ENCODE results near the gene DCTN5.
"Not testable (repeated sequence)": the region's sequence is repeated elsewhere in the genome, so short reads cannot be mapped to it uniquely, and the experiment has no call there.

The DCTN5 gene

GRCh38 chr16:23640931-23641765 lies at the start of gene DCTN5, which contains the start of gene PALB2:
Gene DCTN5 (plus strand): TSS chr16:23641466. CDS start chr16:23641543, 77 bp downstream.
Gene PALB2 (minus strand): TSS chr16:23641310. CDS start chr16:23641157, 153 bp downstream.
- peak; percentile 72 for DNase-seq (ENCODE audit: low read depth)

GRCh38 chr16:23594186-23594585 lies 47.1 kb upstream of the DCTN5 start:
- no peak for DNase-seq (ENCODE audit: low read depth)

- DNase-seq (ENCODE audit: low read depth): no peak
These were observed 45.9 kb upstream of the DCTN5 start for GRCh38 chr16:23595246-23595950.

GRCh38 chr16:23595951-23596720 lies 45.1 kb upstream of the DCTN5 start, which contains the start of gene NDUFAB1:
Gene NDUFAB1 (minus strand): TSS chr16:23596316. CDS start chr16:23596290, 26 bp downstream.
- peak; percentile 82 for DNase-seq (ENCODE audit: low read depth)

GRCh38 chr16:23597003-23597756 lies 44.1 kb upstream of the DCTN5 start:
- no peak for DNase-seq (ENCODE audit: low read depth)

- no peak for DNase-seq (ENCODE audit: low read depth)
These were observed 33.5 kb upstream of the DCTN5 start for GRCh38 chr16:23607726-23608125.

GRCh38 chr16:23608194-23608593 lies 33.1 kb upstream of the DCTN5 start:
- no peak for DNase-seq (ENCODE audit: low read depth)

GRCh38 chr16:23609929-23610328 lies 31.3 kb upstream of the DCTN5 start:
- no peak for DNase-seq (ENCODE audit: low read depth)

GRCh38 chr16:23610905-23611304 lies 30.4 kb upstream of the DCTN5 start:
- not testable (repeated sequence) for DNase-seq (ENCODE audit: low read depth)

GRCh38 chr16:23611936-23612335 lies 29.3 kb upstream of the DCTN5 start:
- DNase-seq (ENCODE audit: low read depth): no peak

- no peak for DNase-seq (ENCODE audit: low read depth)
These were observed 25.5 kb upstream of the DCTN5 start for GRCh38 chr16:23615805-23616204.

- no peak for DNase-seq (ENCODE audit: low read depth)
These were observed 17.2 kb upstream of the DCTN5 start for GRCh38 chr16:23624092-23624491.

GRCh38 chr16:23629516-23629915 lies 11.8 kb upstream of the DCTN5 start:
- DNase-seq (ENCODE audit: low read depth): no peak

- not testable (repeated sequence) for DNase-seq (ENCODE audit: low read depth)
These were observed 9.4 kb upstream of the DCTN5 start for GRCh38 chr16:23631874-23632273.

GRCh38 chr16:23634461-23635036 lies 6.7 kb upstream of the DCTN5 start:
- no peak for DNase-seq (ENCODE audit: low read depth)

GRCh38 chr16:23635958-23636357 lies 5.3 kb upstream of the DCTN5 start:
- DNase-seq (ENCODE audit: low read depth): no peak

GRCh38 chr16:23640615-23640930 lies 693 bp upstream of the DCTN5 start:
- DNase-seq (ENCODE audit: low read depth): no peak

- DNase-seq (ENCODE audit: low read depth): no peak
These were observed 1.0 kb downstream of the DCTN5 start for GRCh38 chr16:23642246-23642774.

- no peak for DNase-seq (ENCODE audit: low read depth)
These were observed 9.6 kb downstream of the DCTN5 start for GRCh38 chr16:23650674-23651416.

GRCh38 chr16:23651943-23652468 lies 10.7 kb downstream of the DCTN5 start:
- no peak for DNase-seq (ENCODE audit: low read depth)
